T-helper 1 cell treated with Interleukin-12 subunit alpha and Interleukin-12 subunit beta and Interleukin-4 antibody, amounts not matched to agents 30 ng/mL and 1 ng/mL, for 36 hours (primary cell): Measurements from ENCODE around the gene CCBE1. TPM values are rescaled to one million over a fixed set of nuclear protein-coding genes. Genes with fewer than 3 reads are reported as not detected.

Source experiments
- intact Hi-C: fragments of 100-400 bp; cut with micrococcal nuclease; formaldehyde crosslinking; loops from one replicate; pipeline ENCODE4 v1.15.1; 2024
- total RNA-seq: library from RNA; stranded (reverse); gene quantifications from 2 replicates; pipeline ENCODE4 v1.2.3, GENCODE V29; 2022

Gene CCBE1
- total RNA-seq, 1 donor from 2014 or later, result not detected

GRCh38 chr18:59502274-59503175 lies 194.7 kb downstream of the CCBE1 start:
- intact Hi-C loops, result no loop called here

GRCh38 chr18:59501920-59502273 lies 195.3 kb downstream of the CCBE1 start:
- intact Hi-C loops, result no loop called here

- intact Hi-C loops, result no loop called here
These were observed 196.5 kb downstream of the CCBE1 start for GRCh38 chr18:59500765-59501164.

GRCh38 chr18:59498506-59499086 lies 198.6 kb downstream of the CCBE1 start:
- intact Hi-C loops, result no loop called here

GRCh38 chr18:59492756-59493421 lies 204.3 kb downstream of the CCBE1 start:
- intact Hi-C loops, result no loop called here

- intact Hi-C loops, result no loop called here
These were observed 208.3 kb downstream of the CCBE1 start for GRCh38 chr18:59488899-59489298.

GRCh38 chr18:59485382-59485781 lies 211.8 kb downstream of the CCBE1 start:
- intact Hi-C loops, result no loop called here

- intact Hi-C loops, result no loop called here
These were observed 212.5 kb downstream of the CCBE1 start for GRCh38 chr18:59484561-59485328.

- intact Hi-C loops, result no loop called here
These were observed 213.1 kb downstream of the CCBE1 start for GRCh38 chr18:59484131-59484530.

GRCh38 chr18:59481436-59481835 lies 215.8 kb downstream of the CCBE1 start:
- intact Hi-C loops, result no loop called here

- intact Hi-C loops, result no loop called here
These were observed 217.4 kb downstream of the CCBE1 start for GRCh38 chr18:59479776-59480175.

GRCh38 chr18:59478591-59478990 lies 218.6 kb downstream of the CCBE1 start:
- intact Hi-C loops, result no loop called here

GRCh38 chr18:59477849-59478248 lies 219.4 kb downstream of the CCBE1 start:
- intact Hi-C loops, result no loop called here

- intact Hi-C loops, result no loop called here
These were observed 226.6 kb downstream of the CCBE1 start for GRCh38 chr18:59470561-59471121.

- intact Hi-C loops, result no loop called here
These were observed 227.6 kb downstream of the CCBE1 start for GRCh38 chr18:59469463-59470180.

- intact Hi-C loops, result no loop called here
These were observed 228.4 kb downstream of the CCBE1 start for GRCh38 chr18:59468821-59469220.

GRCh38 chr18:59467497-59467896 lies 229.7 kb downstream of the CCBE1 start:
- intact Hi-C loops, result no loop called here

GRCh38 chr18:59466980-59467379 lies 230.2 kb downstream of the CCBE1 start:
- intact Hi-C loops, result no loop called here

GRCh38 chr18:59464486-59464885 lies 232.7 kb downstream of the CCBE1 start:
- intact Hi-C loops, result no loop called here

- intact Hi-C loops, result no loop called here
These were observed 236.1 kb downstream of the CCBE1 start for GRCh38 chr18:59461171-59461570.

GRCh38 chr18:59460072-59460420 lies 237.2 kb downstream of the CCBE1 start:
- intact Hi-C loops, result no loop called here
